ENCODE results near the gene FAM168B. TPM values are rescaled to one million over a fixed set of nuclear protein-coding genes. Genes with fewer than 3 reads are reported as not detected.

FAM168B gene
- total and polyA plus RNA-seq, 2 of the 13 experiments (the other 11 are each of a cell fraction or from before 2014, with no cell fraction given), result 64.5 to 113 TPM

DNA sequence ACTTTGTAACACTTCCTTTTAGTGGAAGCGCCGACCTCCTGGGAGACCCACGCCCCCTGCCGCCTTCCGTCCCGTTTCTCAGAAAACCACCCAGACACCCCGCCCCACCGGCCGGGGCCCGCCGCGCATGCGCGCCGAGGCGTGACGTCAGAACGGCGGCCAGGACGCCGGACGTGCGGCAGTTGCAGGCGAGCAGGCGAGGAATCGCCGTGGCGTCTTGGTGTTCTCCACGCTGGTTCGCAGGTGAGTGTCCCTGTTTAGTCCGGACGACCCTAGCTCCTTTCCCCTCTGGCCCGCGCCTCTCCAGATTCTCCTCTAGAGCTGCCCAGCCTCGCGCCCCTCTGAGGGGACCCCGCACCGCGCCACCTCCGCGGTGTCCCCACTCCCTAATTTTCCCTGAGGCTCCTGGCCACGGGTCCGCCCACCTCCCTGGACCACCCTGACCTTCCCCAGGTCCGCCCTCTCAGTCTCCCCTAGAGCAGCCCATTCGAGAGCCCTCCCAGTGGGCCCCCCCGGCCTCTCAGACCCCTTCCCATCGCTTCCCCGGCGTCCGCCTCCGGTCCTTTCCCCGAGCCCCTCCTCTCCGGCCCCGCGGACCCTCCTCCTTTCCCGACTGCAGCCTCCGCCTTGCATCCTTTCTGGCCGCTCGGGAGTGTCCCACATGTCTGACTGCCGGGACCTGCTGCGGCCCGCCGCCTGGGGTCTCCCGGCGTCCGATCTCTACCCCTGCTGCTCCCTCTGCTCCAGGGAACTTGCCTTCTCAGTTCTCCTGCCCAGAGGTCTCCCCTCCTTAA, 12.1 kb upstream of the FAM168B start, which contains the start of gene PLEKHB2 (continued):
- TF ChIP-seq, protein P1, sequence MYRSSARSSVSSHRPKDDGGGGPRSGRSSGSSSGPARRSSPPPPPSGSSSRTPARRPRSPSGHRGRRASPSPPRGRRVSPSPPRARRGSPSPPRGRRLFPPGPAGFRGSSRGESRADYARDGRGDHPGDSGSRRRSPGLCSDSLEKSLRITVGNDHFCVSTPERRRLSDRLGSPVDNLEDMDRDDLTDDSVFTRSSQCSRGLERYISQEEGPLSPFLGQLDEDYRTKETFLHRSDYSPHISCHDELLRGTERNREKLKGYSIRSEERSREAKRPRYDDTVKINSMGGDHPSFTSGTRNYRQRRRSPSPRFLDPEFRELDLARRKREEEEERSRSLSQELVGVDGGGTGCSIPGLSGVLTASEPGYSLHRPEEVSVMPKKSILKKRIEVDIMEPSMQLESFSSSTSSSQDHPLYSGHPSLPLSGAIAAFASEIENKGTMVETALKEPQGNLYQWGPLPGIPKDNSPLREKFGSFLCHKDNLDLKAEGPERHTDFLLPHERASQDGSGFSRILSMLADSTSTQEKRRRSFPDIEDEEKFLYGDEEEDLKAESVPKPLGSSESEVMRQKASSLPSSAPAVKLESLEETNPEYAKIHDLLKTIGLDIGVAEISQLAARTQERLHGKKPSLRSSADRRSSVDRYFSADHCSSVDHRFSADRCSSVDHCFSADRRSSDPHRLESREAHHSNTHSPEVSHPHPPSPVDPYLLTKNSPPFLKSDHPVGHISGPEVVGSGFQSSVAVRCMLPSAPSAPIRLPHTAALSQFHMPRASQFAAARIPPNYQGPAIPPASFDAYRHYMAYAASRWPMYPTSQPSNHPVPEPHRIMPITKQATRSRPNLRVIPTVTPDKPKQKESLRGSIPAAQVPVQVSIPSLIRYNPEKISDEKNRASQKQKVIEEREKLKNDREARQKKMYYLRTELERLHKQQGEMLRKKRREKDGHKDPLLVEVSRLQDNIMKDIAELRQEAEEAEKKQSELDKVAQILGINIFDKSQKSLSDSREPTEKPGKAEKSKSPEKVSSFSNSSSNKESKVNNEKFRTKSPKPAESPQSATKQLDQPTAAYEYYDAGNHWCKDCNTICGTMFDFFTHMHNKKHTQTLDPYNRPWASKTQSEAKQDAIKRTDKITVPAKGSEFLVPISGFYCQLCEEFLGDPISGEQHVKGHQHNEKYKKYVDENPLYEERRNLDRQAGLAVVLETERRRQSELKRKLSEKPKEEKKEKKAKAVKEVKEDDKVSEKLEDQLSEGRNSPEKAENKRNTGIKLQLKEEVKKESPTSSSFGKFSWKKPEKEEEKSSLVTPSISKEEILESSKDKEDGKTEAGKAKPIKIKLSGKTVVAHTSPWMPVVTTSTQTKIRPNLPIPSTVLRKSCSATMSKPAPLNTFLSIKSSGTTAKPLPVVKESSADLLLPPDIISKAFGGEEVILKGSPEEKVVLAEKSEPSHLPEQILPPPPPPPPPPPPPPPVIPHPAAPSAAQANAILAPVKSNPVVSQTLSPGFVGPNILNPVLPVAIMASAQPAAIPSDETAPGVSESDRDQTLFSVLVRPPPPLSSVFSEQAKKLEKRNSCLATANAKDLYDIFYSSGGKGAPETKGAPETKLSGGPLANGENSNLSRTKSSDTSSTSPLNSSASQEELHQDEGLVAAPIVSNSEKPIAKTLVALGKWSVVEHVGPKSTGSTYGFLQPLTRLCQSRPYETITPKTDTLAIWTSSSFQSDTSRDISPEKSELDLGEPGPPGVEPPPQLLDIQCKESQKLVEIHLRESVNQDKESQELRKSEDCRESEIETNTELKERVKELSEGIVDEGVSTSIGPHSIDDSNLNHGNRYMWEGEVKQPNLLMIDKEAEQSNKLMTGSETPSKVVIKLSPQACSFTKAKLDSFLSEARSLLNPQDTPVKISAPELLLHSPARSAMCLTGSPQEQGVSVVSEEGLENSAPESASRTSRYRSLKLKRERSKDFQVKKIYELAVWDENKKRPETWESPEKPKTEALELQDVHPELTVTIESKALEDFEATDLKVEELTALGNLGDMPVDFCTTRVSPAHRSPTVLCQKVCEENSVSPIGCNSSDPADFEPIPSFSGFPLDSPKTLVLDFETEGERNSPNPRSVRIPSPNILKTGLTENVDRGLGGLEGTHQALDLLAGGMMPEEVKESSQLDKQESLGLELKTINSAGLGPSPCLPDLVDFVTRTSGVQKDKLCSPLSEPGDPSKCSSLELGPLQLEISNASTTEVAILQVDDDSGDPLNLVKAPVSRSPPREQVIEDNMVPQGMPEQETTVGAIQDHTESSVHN (CRISPR knock-in tag; IDR thresholded peaks at IDR 0.05), result no peak
- TF ChIP-seq ZNF264 (CRISPR knock-in tag; IDR thresholded peaks at IDR 0.05), result no peak
- TF ChIP-seq, protein P2, sequence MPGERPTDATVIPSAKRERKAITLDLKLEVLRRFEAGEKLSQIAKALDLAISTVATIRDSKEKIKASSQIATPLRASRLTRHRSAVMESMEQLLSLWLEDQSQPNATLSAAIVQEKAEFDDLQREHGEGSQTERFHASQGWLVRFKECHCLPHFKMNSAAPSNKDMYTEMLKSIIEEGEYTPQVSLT (CRISPR knock-in tag; IDR thresholded peaks at IDR 0.05; ENCODE audit: borderline replicate concordance, low read depth), result no peak
- TF ChIP-seq ZNF430 (CRISPR knock-in tag; IDR thresholded peaks at IDR 0.05), result peak; percentile 63; the same call in 1 of the 2 replicates
- peak; percentile 18; the same call in 1 of the 2 replicates for TF ChIP-seq HOXA5 (CRISPR knock-in tag; IDR thresholded peaks at IDR 0.05)
- TF ChIP-seq CAMTA2 (CRISPR knock-in tag; IDR thresholded peaks at IDR 0.05; ENCODE audit: borderline replicate concordance), result no peak
- TF ChIP-seq ONECUT2 (CRISPR knock-in tag; IDR thresholded peaks at IDR 0.05), result no peak
- TF ChIP-seq, protein P3, sequence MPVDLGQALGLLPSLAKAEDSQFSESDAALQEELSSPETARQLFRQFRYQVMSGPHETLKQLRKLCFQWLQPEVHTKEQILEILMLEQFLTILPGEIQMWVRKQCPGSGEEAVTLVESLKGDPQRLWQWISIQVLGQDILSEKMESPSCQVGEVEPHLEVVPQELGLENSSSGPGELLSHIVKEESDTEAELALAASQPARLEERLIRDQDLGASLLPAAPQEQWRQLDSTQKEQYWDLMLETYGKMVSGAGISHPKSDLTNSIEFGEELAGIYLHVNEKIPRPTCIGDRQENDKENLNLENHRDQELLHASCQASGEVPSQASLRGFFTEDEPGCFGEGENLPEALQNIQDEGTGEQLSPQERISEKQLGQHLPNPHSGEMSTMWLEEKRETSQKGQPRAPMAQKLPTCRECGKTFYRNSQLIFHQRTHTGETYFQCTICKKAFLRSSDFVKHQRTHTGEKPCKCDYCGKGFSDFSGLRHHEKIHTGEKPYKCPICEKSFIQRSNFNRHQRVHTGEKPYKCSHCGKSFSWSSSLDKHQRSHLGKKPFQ (CRISPR knock-in tag; IDR thresholded peaks at IDR 0.05; ENCODE audit: insufficient replicate concordance), result no peak
- peak; percentile 37; the same call in 1 of the 2 replicates for TF ChIP-seq CENPT (CRISPR knock-in tag; IDR thresholded peaks at IDR 0.05; ENCODE audit: low read depth)
- TF ChIP-seq TCF7L2 (IDR thresholded peaks at IDR 0.05; ENCODE audit: low read depth, low read length), result no peak
- TF ChIP-seq, protein P4, sequence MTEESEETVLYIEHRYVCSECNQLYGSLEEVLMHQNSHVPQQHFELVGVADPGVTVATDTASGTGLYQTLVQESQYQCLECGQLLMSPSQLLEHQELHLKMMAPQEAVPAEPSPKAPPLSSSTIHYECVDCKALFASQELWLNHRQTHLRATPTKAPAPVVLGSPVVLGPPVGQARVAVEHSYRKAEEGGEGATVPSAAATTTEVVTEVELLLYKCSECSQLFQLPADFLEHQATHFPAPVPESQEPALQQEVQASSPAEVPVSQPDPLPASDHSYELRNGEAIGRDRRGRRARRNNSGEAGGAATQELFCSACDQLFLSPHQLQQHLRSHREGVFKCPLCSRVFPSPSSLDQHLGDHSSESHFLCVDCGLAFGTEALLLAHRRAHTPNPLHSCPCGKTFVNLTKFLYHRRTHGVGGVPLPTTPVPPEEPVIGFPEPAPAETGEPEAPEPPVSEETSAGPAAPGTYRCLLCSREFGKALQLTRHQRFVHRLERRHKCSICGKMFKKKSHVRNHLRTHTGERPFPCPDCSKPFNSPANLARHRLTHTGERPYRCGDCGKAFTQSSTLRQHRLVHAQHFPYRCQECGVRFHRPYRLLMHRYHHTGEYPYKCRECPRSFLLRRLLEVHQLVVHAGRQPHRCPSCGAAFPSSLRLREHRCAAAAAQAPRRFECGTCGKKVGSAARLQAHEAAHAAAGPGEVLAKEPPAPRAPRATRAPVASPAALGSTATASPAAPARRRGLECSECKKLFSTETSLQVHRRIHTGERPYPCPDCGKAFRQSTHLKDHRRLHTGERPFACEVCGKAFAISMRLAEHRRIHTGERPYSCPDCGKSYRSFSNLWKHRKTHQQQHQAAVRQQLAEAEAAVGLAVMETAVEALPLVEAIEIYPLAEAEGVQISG (CRISPR knock-in tag; IDR thresholded peaks at IDR 0.05), result no peak
- 0 out of 2 replicates have a peak, but pooled peaks have one; percentile 24 for TF ChIP-seq TARDBP (CRISPR knock-in tag; IDR thresholded peaks at IDR 0.05)
- no peak for TF ChIP-seq PCBP2 (optimal IDR thresholded peaks at IDR 0.05; ENCODE audit: low read depth, low read length, poor library complexity, severe bottlenecking)

Measured in HepG2 (cell line).